HG03097 (cell line): ENCODE measurements around the gene ATP2B2.

Experiments used
- ATAC-seq: cut with Tn5 transposase; IDR thresholded peaks from one replicate; pipeline ENCODE4 v1.9.1; 2021; ENCODE audit not compliant: unreplicated experiment, low FRiP score

Gene ATP2B2

GRCh38 chr3:10407361-10407760, 98.0 kb downstream of the ATP2B2 start:
- no peak for ATAC-seq

- ATAC-seq, result no peak
These were observed 99.0 kb downstream of the ATP2B2 start for GRCh38 chr3:10406414-10406813.

- no peak for ATAC-seq
These were observed 99.6 kb downstream of the ATP2B2 start for GRCh38 chr3:10405816-10406215.

GRCh38 chr3:10404876-10405275, 100.5 kb downstream of the ATP2B2 start:
- no peak for ATAC-seq

- no peak for ATAC-seq
These were observed 101.0 kb downstream of the ATP2B2 start for GRCh38 chr3:10404377-10404776.

GRCh38 chr3:10401990-10402761, 103.2 kb downstream of the ATP2B2 start:
- no peak for ATAC-seq

- ATAC-seq, result no peak
These were observed 104.5 kb downstream of the ATP2B2 start for GRCh38 chr3:10400749-10401495.

GRCh38 chr3:10400050-10400748, 105.2 kb downstream of the ATP2B2 start:
- ATAC-seq, result no peak

- ATAC-seq, result no peak
These were observed 105.8 kb downstream of the ATP2B2 start for GRCh38 chr3:10399634-10400033.

GRCh38 chr3:10398341-10398740, 107.0 kb downstream of the ATP2B2 start:
- no peak for ATAC-seq

GRCh38 chr3:10397879-10398278, 107.5 kb downstream of the ATP2B2 start:
- no peak for ATAC-seq

GRCh38 chr3:10396931-10397330, 108.5 kb downstream of the ATP2B2 start:
- no peak for ATAC-seq

- ATAC-seq, result no peak
These were observed 109.3 kb downstream of the ATP2B2 start for GRCh38 chr3:10396083-10396482.

GRCh38 chr3:10395671-10396070, 109.7 kb downstream of the ATP2B2 start:
- ATAC-seq, result no peak

- no peak for ATAC-seq
These were observed 110.2 kb downstream of the ATP2B2 start for GRCh38 chr3:10395196-10395595.

- no peak for ATAC-seq
These were observed 110.8 kb downstream of the ATP2B2 start for GRCh38 chr3:10394491-10395025.

GRCh38 chr3:10393514-10393913, 111.9 kb downstream of the ATP2B2 start:
- no peak for ATAC-seq

- ATAC-seq, result no peak
These were observed 112.4 kb downstream of the ATP2B2 start for GRCh38 chr3:10392906-10393461.

GRCh38 chr3:10392244-10392643, 113.1 kb downstream of the ATP2B2 start:
- ATAC-seq, result no peak

- ATAC-seq, result no peak
These were observed 114.0 kb downstream of the ATP2B2 start for GRCh38 chr3:10391391-10391790.
